Panc1 (cell line): ENCODE data around the gene SMOC2. TPM values are rescaled to one million over a fixed set of nuclear protein-coding genes. Genes with fewer than 3 reads are reported as not detected.
"Not testable (repeated sequence)": the region's sequence is repeated elsewhere in the genome, so short reads cannot be mapped to it uniquely, and the experiment has no call there.

Source experiments
- ATAC-seq: fragments of 200-7000 bp; cut with Tn5 transposase; 2 replicates; pipeline ENCODE4 v1.9.1; 2020; ENCODE audit warnings: mild to moderate bottlenecking, moderate library complexity
- BruUV-seq: library from RNA; stranded (reverse); fragments of 400-500 nt; replicated peaks from 2 replicates; lab custom pipeline; 2021; lab: Mats Ljungman, UMichigan
- CTCF ChIA-PET: fragments of 300-600 bp; sonication (Branson Sonifier 250); formaldehyde crosslinking; loops from one replicate; lab custom pipeline; 2022; ENCODE audit warnings: antibody characterized with exemption; lab: Charles Lee
- POLR2A ChIA-PET: fragments of 300-600 bp; sonication (Branson Sonifier 250); formaldehyde crosslinking; loops from one replicate; lab custom pipeline; 2022; ENCODE audit warnings: antibody characterized with exemption; lab: Charles Lee
- DNase-seq: peaks from one replicate; pipeline ENCODE4 v3.0.0-alpha.2; 2010; ENCODE audit warnings: low read depth, low spot score
- H3K27ac ChIP-seq: 2 replicates; pipeline ENCODE4 v1.5.1; 2011; ENCODE audit warnings: mild to moderate bottlenecking, low read length, inconsistent platforms
- H3K27me3 ChIP-seq: fragments of 200-500 bp; sonication (Bioruptor generic); 2 replicates; pipeline ENCODE4 v1.6.0; 2014; ENCODE audit warnings: low read length, inconsistent platforms; ENCODE audit not compliant: control insufficient read depth, insufficient read depth
- H3K36me3 ChIP-seq: fragments of 200-500 bp; sonication (Bioruptor generic); 2 replicates; pipeline ENCODE4 v1.5.1; 2014; ENCODE audit warnings: inconsistent platforms, mild to moderate bottlenecking, low read length, moderate library complexity; ENCODE audit not compliant: control insufficient read depth, insufficient read depth
- H3K4me1 ChIP-seq: 2 replicates; pipeline ENCODE4 v1.5.1; 2011; ENCODE audit warnings: inconsistent platforms, mild to moderate bottlenecking, low read length, moderate library complexity; ENCODE audit not compliant: control insufficient read depth, insufficient read depth
- H3K4me3 ChIP-seq, 2 experiments: 2 replicates each; pipeline ENCODE4 v1.5.1; 2011 to 2012; ENCODE audit warnings: low read depth in 2 of 2, low read length in 2 of 2, mild to moderate bottlenecking in 2 of 2, inconsistent platforms in 1 of 2, moderate library complexity in 1 of 2
- H3K9me3 ChIP-seq: fragments of 200-500 bp; sonication (Bioruptor generic); 2 replicates; pipeline ENCODE4 v1.5.1; 2014; ENCODE audit warnings: low read depth, mild to moderate bottlenecking, inconsistent platforms, low read length, moderate library complexity; ENCODE audit not compliant: control insufficient read depth, insufficient read depth
- CTCF ChIP-seq: fragments of 450-650 bp; IDR thresholded peaks from 2 replicates; pipeline ENCODE4 v1.5.1; 2017; ENCODE audit warnings: mild to moderate bottlenecking
- POLR2AphosphoS5 ChIP-seq: IDR thresholded peaks from 2 replicates; pipeline ENCODE4 v1.6.1; 2012; ENCODE audit warnings: mild to moderate bottlenecking, low read depth, low read length, moderate library complexity
- REST ChIP-seq, 2 experiments: IDR thresholded peaks; 2 replicates each; pipeline ENCODE4 v1.6.1; 2011 to 2012; ENCODE audit warnings: low read depth in 2 of 2, control low read depth in 1 of 2, low read length in 1 of 2, mild to moderate bottlenecking in 1 of 2, moderate library complexity in 1 of 2; ENCODE audit not compliant: insufficient read depth in 1 of 2
- SIN3A ChIP-seq: IDR thresholded peaks from 2 replicates; pipeline ENCODE4 v1.6.1; 2012; ENCODE audit warnings: low read depth, mild to moderate bottlenecking, low read length, moderate library complexity, borderline replicate concordance; ENCODE audit not compliant: insufficient read depth
- TCF7L2 ChIP-seq: IDR thresholded peaks from 2 replicates; pipeline ENCODE4 v1.6.1; 2011; ENCODE audit warnings: mild to moderate bottlenecking, low read depth, low read length, inconsistent platforms
- in situ Hi-C: cut with HindIII; loops from 2 replicates; pipeline ENCODE4 v1.10.0; 2016; ENCODE audit warnings: low sequenced_read_pairs, low pct_unique_long_range_greater_than_20kb
- intact Hi-C: fragments of 100-400 bp; cut with micrococcal nuclease; formaldehyde crosslinking; loops from one replicate; pipeline ENCODE4 v1.10.0; 2022; ENCODE audit not compliant: unreplicated experiment
- total RNA-seq: library from RNA; stranded (reverse); gene quantifications from one replicate; pipeline ENCODE4 v1.2.1, GENCODE V29; 2021; ENCODE audit not compliant: unreplicated experiment

SMOC2 gene
- total RNA-seq, 1 experiment from 2014 or later: 0.13 TPM

GRCh38 chr6:168703990-168704389, 263.0 kb downstream of the SMOC2 start:
- no peak for DNase-seq
- ChIA-PET CTCF (no interaction called here), POLR2A (no interaction called here)
- Histone ChIP-seq H3K27ac (no peak overlapping the region), H3K4me3 (no peak overlapping the region), H3K27me3 (peaks cover 26% of the 10 kb centered on the region), H3K9me3 (no peaks in the 10 kb centered on the region), H3K4me1 (no peaks in the 10 kb centered on the region), H3K36me3 (no peaks in the 10 kb centered on the region)
- ATAC-seq: no peak
- intact Hi-C loops (no loop called here), in situ Hi-C loops (no loop called here)
- no peak for TF ChIP-seq SIN3A
- no peak for TF ChIP-seq POLR2AphosphoS5
- no peak for TF ChIP-seq TCF7L2
- no peak for TF ChIP-seq REST (IDR thresholded peaks at IDR 0.05; ENCODE audit: insufficient read depth in 1 of 2, low read depth in 2 of 2, low read length in 1 of 2)
- TF ChIP-seq CTCF: no peak
- no TSS peak for BruUV-seq

- no peak for ATAC-seq
- in situ Hi-C loops: no loop called here
- CTCF ChIA-PET: no interaction called here
Observed at GRCh38 chr6:168704678-168705077, 263.7 kb downstream of the SMOC2 start.

GRCh38 chr6:168705271-168705670, 264.3 kb downstream of the SMOC2 start:
- DNase-seq, H3K9me3 ChIP-seq, H3K27ac ChIP-seq, ATAC-seq, POLR2A ChIA-PET, H3K36me3 ChIP-seq, BruUV-seq, in situ Hi-C loops, H3K4me3 ChIP-seq, intact Hi-C loops, H3K4me1 ChIP-seq, CTCF ChIA-PET: not testable (repeated sequence)
- peaks cover 27% of the 10 kb centered on the region for H3K27me3 ChIP-seq

More at GRCh38 chr6:168704678-168705077, 263.7 kb downstream of the SMOC2 start:
- no peak overlapping the region for H3K27ac ChIP-seq
- no peaks in the 10 kb centered on the region for H3K36me3 ChIP-seq
- no peaks in the 10 kb centered on the region for H3K9me3 ChIP-seq
- no TSS peak for BruUV-seq
- H3K4me3 ChIP-seq: no peak overlapping the region
- no peak for DNase-seq
- POLR2A ChIA-PET: no interaction called here
- H3K27me3 ChIP-seq: peaks cover 26% of the 10 kb centered on the region
- H3K4me1 ChIP-seq: no peaks in the 10 kb centered on the region
- intact Hi-C loops: no loop called here
- TF ChIP-seq POLR2AphosphoS5: no peak
